ENCODE results near the gene SLC16A7. TPM values are rescaled to one million over a fixed set of nuclear protein-coding genes. Genes with fewer than 3 reads are reported as not detected.

Gene SLC16A7
- total and polyA plus RNA-seq, 4 donors = 0.88 to 60.2 (median 25.6) TPM

- DNase-seq = no peak
- no peak for ATAC-seq (ENCODE audit: low FRiP score)
- Histone ChIP-seq H3K4me1 (ENCODE audit: control insufficient read depth in 1 of 2, insufficient read depth in 2 of 2, low read length in 2 of 2) (peaks cover 0 to 1% of the 10 kb centered on the region in 2 donors), H3K4me3 (ENCODE audit: low read length in 2 of 2) (no peak overlapping the region), H3K36me3 (ENCODE audit: control insufficient read depth in 1 of 2, insufficient read depth in 2 of 2, low read length in 1 of 2) (no peaks in the 10 kb centered on the region), H3K27me3 (ENCODE audit: control insufficient read depth in 1 of 2, insufficient read depth in 2 of 2, low read length in 1 of 2) (no peaks in the 10 kb centered on the region), H3K9me3 (ENCODE audit: control insufficient read depth, low read length) (no peaks in the 10 kb centered on the region), H3K27ac (ENCODE audit: low read depth in 1 of 2, low read length in 2 of 2) (no peak overlapping the region)
- 90 to 92% methylated on average over 2 of the region's 2 CpGs for WGBS, 2 donors
- intact Hi-C loops (cut with DNase I) = no loop called here
Observed at GRCh38 chr12:59668674-59669073, 72.8 kb downstream of the SLC16A7 start.

- H3K4me3 ChIP-seq (ENCODE audit: low read length in 2 of 2) = no peak overlapping the region
- intact Hi-C loops (cut with DNase I) = loop anchor here in 1 of 2 donors (5.0 kb wide), 1 partner anchor 35 kb away; no protein-coding TSS in a partner anchor
- no peak overlapping the region for H3K27ac ChIP-seq (ENCODE audit: low read depth in 1 of 2, low read length in 2 of 2)
- ATAC-seq (ENCODE audit: low FRiP score) = no peak
- no peaks in the 10 kb centered on the region for H3K4me1 ChIP-seq (ENCODE audit: control insufficient read depth in 1 of 2, insufficient read depth in 2 of 2, low read length in 2 of 2)
- no peaks in the 10 kb centered on the region for H3K27me3 ChIP-seq (ENCODE audit: control insufficient read depth in 1 of 2, insufficient read depth in 2 of 2, low read length in 1 of 2)
- H3K36me3 ChIP-seq (ENCODE audit: control insufficient read depth in 1 of 2, insufficient read depth in 2 of 2, low read length in 1 of 2) = no peaks in the 10 kb centered on the region
- H3K9me3 ChIP-seq (ENCODE audit: control insufficient read depth, low read length) = no peaks in the 10 kb centered on the region
- 96 to 100% methylated on average over 2 of the region's 2 CpGs for WGBS, 2 donors
- no peak for DNase-seq
Observed at GRCh38 chr12:59672273-59672672, 76.4 kb downstream of the SLC16A7 start.

- DNase-seq = no peak
- no peaks in the 10 kb centered on the region for H3K36me3 ChIP-seq (ENCODE audit: control insufficient read depth in 1 of 2, insufficient read depth in 2 of 2, low read length in 1 of 2)
- H3K27ac ChIP-seq (ENCODE audit: low read depth in 1 of 2, low read length in 2 of 2) = no peak overlapping the region
- 96 to 99% methylated on average over 1 of the region's 1 CpG for WGBS, 2 donors
- intact Hi-C loops (cut with DNase I) = no loop called here
- no peak for ATAC-seq (ENCODE audit: low FRiP score)
- H3K4me3 ChIP-seq (ENCODE audit: low read length in 2 of 2) = no peak overlapping the region
- no peaks in the 10 kb centered on the region for H3K4me1 ChIP-seq (ENCODE audit: control insufficient read depth in 1 of 2, insufficient read depth in 2 of 2, low read length in 2 of 2)
- no peaks in the 10 kb centered on the region for H3K9me3 ChIP-seq (ENCODE audit: control insufficient read depth, low read length)
- H3K27me3 ChIP-seq (ENCODE audit: control insufficient read depth in 1 of 2, insufficient read depth in 2 of 2, low read length in 1 of 2) = no peaks in the 10 kb centered on the region
Observed at GRCh38 chr12:59675461-59675860, 79.6 kb downstream of the SLC16A7 start.

- Histone ChIP-seq H3K4me3 (ENCODE audit: low read length in 2 of 2) (no peak overlapping the region), H3K36me3 (ENCODE audit: control insufficient read depth in 1 of 2, insufficient read depth in 2 of 2, low read length in 1 of 2) (no peaks in the 10 kb centered on the region), H3K4me1 (ENCODE audit: control insufficient read depth in 1 of 2, insufficient read depth in 2 of 2, low read length in 2 of 2) (no peaks in the 10 kb centered on the region), H3K9me3 (ENCODE audit: control insufficient read depth, low read length) (no peaks in the 10 kb centered on the region), H3K27ac (ENCODE audit: low read depth in 1 of 2, low read length in 2 of 2) (no peak overlapping the region), H3K27me3 (ENCODE audit: control insufficient read depth in 1 of 2, insufficient read depth in 2 of 2, low read length in 1 of 2) (no peaks in the 10 kb centered on the region)
- no peak for DNase-seq
- ATAC-seq (ENCODE audit: low FRiP score) = no peak
- WGBS, 2 donors = 84 to 87% methylated on average over 3 of the region's 3 CpGs
- intact Hi-C loops (cut with DNase I) = no loop called here
Observed at GRCh38 chr12:59677857-59678256, 82.0 kb downstream of the SLC16A7 start.

- Histone ChIP-seq H3K9me3 (ENCODE audit: control insufficient read depth, low read length) (no peaks in the 10 kb centered on the region), H3K27ac (ENCODE audit: low read depth in 1 of 2, low read length in 2 of 2) (no peak overlapping the region), H3K27me3 (ENCODE audit: control insufficient read depth in 1 of 2, insufficient read depth in 2 of 2, low read length in 1 of 2) (no peaks in the 10 kb centered on the region), H3K4me1 (ENCODE audit: control insufficient read depth in 1 of 2, insufficient read depth in 2 of 2, low read length in 2 of 2) (no peaks in the 10 kb centered on the region), H3K4me3 (ENCODE audit: low read length in 2 of 2) (no peak overlapping the region), H3K36me3 (ENCODE audit: control insufficient read depth in 1 of 2, insufficient read depth in 2 of 2, low read length in 1 of 2) (no peaks in the 10 kb centered on the region)
- peak in 1 of 2 donors; percentile 35 for DNase-seq
- no peak for ATAC-seq (ENCODE audit: low FRiP score)
- WGBS, 2 donors = 74 to 75% methylated on average over 5 of the region's 5 CpGs
- intact Hi-C loops (cut with DNase I) = no loop called here
Observed at GRCh38 chr12:59678759-59679411, 83.1 kb downstream of the SLC16A7 start.

GRCh38 chr12:59689776-59690175 lies 93.9 kb downstream of the SLC16A7 start:
- WGBS, 2 donors = 71 to 77% methylated on average over 2 of the region's 2 CpGs
- Histone ChIP-seq H3K4me1 (ENCODE audit: control insufficient read depth in 1 of 2, insufficient read depth in 2 of 2, low read length in 2 of 2) (no peaks in the 10 kb centered on the region), H3K36me3 (ENCODE audit: control insufficient read depth in 1 of 2, insufficient read depth in 2 of 2, low read length in 1 of 2) (no peaks in the 10 kb centered on the region), H3K9me3 (ENCODE audit: control insufficient read depth, low read length) (no peaks in the 10 kb centered on the region), H3K27me3 (ENCODE audit: control insufficient read depth in 1 of 2, insufficient read depth in 2 of 2, low read length in 1 of 2) (no peaks in the 10 kb centered on the region), H3K27ac (ENCODE audit: low read depth in 1 of 2, low read length in 2 of 2) (no peak overlapping the region), H3K4me3 (ENCODE audit: low read length in 2 of 2) (no peak overlapping the region)
- ATAC-seq (ENCODE audit: low FRiP score) (no peak), DNase-seq (no peak)
- intact Hi-C loops (cut with DNase I) = no loop called here

- Histone ChIP-seq H3K27ac (ENCODE audit: low read depth in 1 of 2, low read length in 2 of 2) (no peak overlapping the region), H3K36me3 (ENCODE audit: control insufficient read depth in 1 of 2, insufficient read depth in 2 of 2, low read length in 1 of 2) (no peaks in the 10 kb centered on the region), H3K9me3 (ENCODE audit: control insufficient read depth, low read length) (no peaks in the 10 kb centered on the region), H3K27me3 (ENCODE audit: control insufficient read depth in 1 of 2, insufficient read depth in 2 of 2, low read length in 1 of 2) (no peaks in the 10 kb centered on the region), H3K4me3 (ENCODE audit: low read length in 2 of 2) (no peak overlapping the region), H3K4me1 (ENCODE audit: control insufficient read depth in 1 of 2, insufficient read depth in 2 of 2, low read length in 2 of 2) (no peaks in the 10 kb centered on the region)
- DNase-seq (no peak), ATAC-seq (ENCODE audit: low FRiP score) (no peak)
- WGBS, 2 donors = 50% methylated on average over 1 of the region's 1 CpG
- intact Hi-C loops (cut with DNase I) = no loop called here
Observed at GRCh38 chr12:59695379-59695778, 99.5 kb downstream of the SLC16A7 start.

GRCh38 chr12:59698600-59698999 lies 102.8 kb downstream of the SLC16A7 start:
- no peak for DNase-seq
- Histone ChIP-seq H3K36me3 (ENCODE audit: control insufficient read depth in 1 of 2, insufficient read depth in 2 of 2, low read length in 1 of 2) (no peaks in the 10 kb centered on the region), H3K27ac (ENCODE audit: low read depth in 1 of 2, low read length in 2 of 2) (no peak overlapping the region), H3K27me3 (ENCODE audit: control insufficient read depth in 1 of 2, insufficient read depth in 2 of 2, low read length in 1 of 2) (no peaks in the 10 kb centered on the region), H3K4me3 (ENCODE audit: low read length in 2 of 2) (no peak overlapping the region), H3K9me3 (ENCODE audit: control insufficient read depth, low read length) (no peaks in the 10 kb centered on the region), H3K4me1 (ENCODE audit: control insufficient read depth in 1 of 2, insufficient read depth in 2 of 2, low read length in 2 of 2) (no peaks in the 10 kb centered on the region)
- peak; percentile 65 for ATAC-seq (ENCODE audit: low FRiP score)
- intact Hi-C loops (cut with DNase I) = no loop called here
- WGBS, 2 donors = 91 to 92% methylated on average over 4 of the region's 4 CpGs

GRCh38 chr12:59699421-59700152 lies 103.8 kb downstream of the SLC16A7 start:
- no peaks in the 10 kb centered on the region for H3K27me3 ChIP-seq (ENCODE audit: control insufficient read depth in 1 of 2, insufficient read depth in 2 of 2, low read length in 1 of 2)
- no peaks in the 10 kb centered on the region for H3K36me3 ChIP-seq (ENCODE audit: control insufficient read depth in 1 of 2, insufficient read depth in 2 of 2, low read length in 1 of 2)
- H3K27ac ChIP-seq (ENCODE audit: low read depth in 1 of 2, low read length in 2 of 2) = no peak overlapping the region
- H3K4me3 ChIP-seq (ENCODE audit: low read length in 2 of 2) = no peak overlapping the region
- DNase-seq (no peak), ATAC-seq (ENCODE audit: low FRiP score) (peak; percentile 54)
- 10 to 14% methylated on average over 2 of the region's 2 CpGs for WGBS, 2 donors
- no peaks in the 10 kb centered on the region for H3K9me3 ChIP-seq (ENCODE audit: control insufficient read depth, low read length)
- intact Hi-C loops (cut with DNase I) = no loop called here
- H3K4me1 ChIP-seq (ENCODE audit: control insufficient read depth in 1 of 2, insufficient read depth in 2 of 2, low read length in 2 of 2) = no peaks in the 10 kb centered on the region
